HG02763 (cell line): Measurements from ENCODE around the gene SLC25A26.
A peak's percentile ranks its signal among the peaks of the same experiment; 100 is the strongest.

ENCODE experiments used
- ATAC-seq: cut with Tn5 transposase; IDR thresholded peaks from one replicate; pipeline ENCODE4 v1.9.1; 2021; ENCODE audit warnings: mild to moderate bottlenecking, moderate library complexity; ENCODE audit not compliant: unreplicated experiment

The SLC25A26 gene

DNA sequence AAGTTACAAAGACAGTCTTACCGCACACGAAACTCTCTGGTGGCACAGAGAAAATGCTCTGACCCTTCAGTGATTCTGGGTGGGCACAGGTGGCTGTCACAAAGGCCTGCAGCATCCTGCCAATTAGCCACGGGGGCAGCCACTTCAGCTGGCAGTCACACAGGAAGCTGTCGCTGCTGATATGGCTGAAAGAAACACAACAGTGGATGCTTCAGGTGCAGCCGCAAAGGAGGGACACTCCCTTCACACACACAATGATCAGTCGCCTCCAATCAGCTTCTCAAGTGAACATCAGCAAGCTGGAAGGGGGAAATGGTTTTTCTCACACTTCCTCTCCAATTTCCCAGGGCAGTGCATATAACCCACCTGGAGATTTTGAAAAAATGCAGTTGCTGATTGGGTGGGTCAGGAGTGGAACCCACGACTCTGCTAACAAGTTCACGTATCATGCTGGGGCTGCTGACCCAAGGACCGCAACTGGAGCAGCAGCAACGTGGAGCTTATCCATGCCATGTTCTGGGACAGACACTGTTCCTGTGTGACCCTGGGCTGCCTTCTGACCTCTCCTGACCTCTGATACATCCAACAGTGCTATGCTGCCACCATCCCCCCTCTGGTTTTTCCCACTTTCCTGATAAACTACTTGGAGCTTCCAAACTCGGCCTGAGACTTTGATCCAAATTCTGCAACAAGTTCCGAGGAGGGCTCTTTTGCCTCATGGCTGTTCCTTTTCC, 173.4 kb downstream of the SLC25A26 start:
- peak; percentile 74 for ATAC-seq

DNA sequence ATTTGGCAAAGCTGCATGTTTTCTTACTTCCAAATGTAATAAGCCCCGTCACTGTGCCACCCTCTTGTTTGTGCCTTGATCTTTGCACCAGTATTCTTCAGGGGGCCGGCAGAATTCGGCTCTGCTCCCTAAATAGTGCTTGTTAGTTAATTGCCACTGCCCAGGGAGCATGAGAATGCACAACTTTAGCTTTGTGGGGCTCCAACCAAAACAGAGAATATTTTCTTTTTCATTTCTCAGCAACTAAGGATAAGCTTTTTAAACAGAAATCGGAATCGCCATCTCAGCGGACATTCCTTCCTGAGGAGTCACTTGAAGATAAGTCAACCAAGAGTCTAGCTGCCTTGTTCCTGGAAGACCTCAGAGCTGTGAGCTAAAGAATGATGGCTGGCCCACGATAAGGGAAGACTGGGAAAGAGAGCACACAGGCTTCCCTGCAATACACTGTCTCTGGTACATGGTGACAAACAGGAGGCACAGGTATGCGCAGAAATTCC, 174.0 kb downstream of the SLC25A26 start:
- ATAC-seq: no peak

GRCh38 chr3:66395635-66396034, 174.8 kb downstream of the SLC25A26 start:
- ATAC-seq: no peak

DNA sequence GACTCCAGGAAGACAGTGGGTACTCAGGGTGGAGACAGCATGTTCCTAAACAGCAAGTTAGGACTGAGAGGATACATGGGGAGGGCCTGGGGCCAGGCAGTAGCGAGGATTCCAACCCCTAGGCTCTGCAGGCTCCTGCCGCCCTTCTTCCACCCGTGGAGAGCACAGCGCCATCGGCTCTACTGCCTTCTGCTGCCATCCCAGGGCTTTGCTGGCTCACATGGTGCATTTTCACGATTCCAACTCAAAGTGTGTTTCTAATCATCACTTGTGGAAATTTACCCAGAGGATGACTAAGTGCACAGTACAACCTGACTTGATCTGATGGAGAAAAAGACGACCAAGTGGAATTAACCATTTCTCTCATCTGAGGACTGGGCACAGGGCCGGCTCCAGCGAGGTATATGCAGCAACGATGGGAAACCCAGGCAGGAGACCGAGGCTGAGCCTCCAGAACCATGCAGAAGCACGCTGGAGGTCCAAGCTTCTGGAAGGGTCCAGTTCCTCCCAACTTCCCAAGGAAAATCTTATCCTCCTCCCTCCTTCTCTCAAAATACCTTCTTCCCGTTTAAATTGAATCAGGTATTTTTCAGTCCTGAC, 175.5 kb downstream of the SLC25A26 start:
- ATAC-seq: no peak

DNA sequence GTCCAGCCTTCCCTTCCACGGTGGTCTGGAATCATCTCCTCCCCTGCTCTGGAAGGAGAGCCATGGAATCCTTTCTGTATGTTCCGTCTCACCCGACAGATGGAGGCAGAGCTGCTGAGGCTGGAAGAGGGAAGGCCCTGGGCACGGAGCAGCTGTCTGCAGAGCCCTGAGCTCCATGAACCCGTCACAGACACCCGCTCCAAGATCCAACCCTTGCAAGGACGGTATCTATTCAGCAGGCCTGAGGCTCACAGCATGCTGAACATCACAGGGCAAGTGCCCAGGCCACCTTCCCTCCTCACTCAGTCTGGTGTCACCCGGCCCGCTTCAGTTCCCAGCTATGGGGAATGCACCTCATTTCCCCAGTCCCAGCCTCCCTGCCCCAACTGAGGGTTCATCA, 176.1 kb downstream of the SLC25A26 start:
- no peak for ATAC-seq

- ATAC-seq: no peak
Observed at GRCh38 chr3:66397745-66398144, 176.9 kb downstream of the SLC25A26 start.

GRCh38 chr3:66398228-66399025, 177.6 kb downstream of the SLC25A26 start:
- ATAC-seq: no peak

GRCh38 chr3:66399529-66400232, 178.9 kb downstream of the SLC25A26 start:
- no peak for ATAC-seq

DNA sequence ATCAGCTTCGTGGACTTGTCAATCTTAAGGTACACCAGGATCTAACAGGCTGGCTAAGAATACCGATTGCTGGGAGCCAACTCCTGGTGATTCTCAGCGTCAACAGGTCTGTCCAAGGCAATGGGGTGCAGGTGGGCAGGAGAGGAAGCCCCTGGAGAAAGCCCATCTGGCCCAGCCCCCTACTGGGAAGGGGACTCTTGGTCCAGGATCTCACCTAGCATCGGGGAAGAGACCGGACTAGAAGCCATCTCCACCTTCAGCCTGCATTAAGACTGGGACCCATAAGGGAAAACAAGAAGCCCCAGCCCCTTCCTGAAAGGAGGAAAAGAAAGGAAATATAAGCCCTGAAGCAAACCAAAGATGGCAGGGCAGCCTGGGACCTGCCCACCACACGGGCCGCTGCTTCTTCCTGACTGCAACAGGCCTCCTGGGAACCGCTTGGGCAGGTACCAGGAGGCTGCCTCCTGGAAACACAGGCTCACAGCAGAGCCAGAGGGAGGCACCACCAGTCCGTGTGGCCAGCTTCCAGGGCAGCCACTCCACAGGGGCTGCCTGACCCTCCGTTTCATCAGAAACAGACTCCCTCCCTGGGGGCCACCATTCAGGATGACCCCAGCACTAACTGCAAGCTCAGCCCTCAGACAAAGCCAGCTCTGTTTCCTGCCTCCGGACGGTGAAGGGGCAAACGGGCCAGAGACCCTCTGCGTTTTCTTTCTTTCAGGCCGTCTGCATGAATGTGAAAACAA, 179.8 kb downstream of the SLC25A26 start:
- no peak for ATAC-seq

DNA sequence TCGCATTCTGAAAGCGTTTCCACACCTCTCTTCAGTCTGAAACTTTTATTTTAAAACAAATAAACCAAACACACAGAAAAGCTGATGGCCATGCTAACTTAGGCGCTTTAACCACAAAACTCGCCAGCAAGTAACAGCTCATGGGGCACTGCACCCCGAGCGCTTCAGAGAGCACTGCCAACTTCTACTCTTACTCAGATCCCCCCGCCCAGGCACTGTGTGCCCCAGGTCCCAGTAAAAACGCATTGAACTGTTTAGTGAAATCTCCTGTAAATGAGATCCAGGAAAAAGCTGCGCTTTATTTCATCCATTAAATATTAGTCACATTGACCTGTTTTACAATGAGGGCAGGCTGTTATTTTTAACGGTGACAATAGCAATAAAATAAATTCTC, 180.4 kb downstream of the SLC25A26 start:
- no peak for ATAC-seq

DNA sequence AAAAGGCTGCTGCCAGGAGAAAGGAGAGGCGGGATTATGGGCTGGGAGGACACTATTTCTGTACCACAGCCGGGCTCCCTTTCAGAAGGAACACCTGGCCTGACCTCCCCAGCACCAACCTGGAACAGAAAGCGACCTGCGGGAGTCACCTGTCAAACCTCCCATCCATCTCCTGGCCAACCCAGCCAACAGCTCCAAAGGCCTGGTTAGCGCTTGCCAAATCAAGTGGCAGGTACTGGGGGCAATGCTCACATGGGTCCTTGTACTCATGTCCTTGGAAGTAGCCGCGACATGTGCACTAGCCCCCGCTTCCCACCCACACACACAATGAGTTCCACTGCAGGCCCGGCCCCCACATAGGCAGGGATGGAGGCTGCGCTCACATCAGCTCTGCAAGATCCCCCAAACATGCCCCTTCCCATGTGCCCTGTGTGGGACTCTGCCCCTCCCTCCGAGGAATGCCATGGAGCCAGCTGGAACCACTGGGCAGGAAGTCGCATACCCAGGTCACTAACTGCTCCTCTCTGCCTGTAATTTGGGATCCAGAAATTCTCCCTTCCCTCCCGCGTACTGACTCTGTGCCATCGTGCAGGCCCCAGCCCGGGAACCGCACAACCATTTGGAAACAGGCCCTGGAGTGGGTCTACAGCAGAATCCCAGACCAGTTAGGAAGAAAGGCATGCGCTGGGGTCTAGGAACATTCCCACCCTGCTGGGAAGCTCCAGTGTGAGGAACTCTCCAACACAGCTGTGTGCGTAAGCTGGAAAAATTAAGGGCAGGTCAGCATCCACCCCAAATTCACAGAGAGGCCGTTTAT, 181.1 kb downstream of the SLC25A26 start:
- no peak for ATAC-seq

GRCh38 chr3:66402596-66403290, 181.9 kb downstream of the SLC25A26 start:
- ATAC-seq: no peak

- no peak for ATAC-seq
Observed at GRCh38 chr3:66403323-66403990, 182.7 kb downstream of the SLC25A26 start.

DNA sequence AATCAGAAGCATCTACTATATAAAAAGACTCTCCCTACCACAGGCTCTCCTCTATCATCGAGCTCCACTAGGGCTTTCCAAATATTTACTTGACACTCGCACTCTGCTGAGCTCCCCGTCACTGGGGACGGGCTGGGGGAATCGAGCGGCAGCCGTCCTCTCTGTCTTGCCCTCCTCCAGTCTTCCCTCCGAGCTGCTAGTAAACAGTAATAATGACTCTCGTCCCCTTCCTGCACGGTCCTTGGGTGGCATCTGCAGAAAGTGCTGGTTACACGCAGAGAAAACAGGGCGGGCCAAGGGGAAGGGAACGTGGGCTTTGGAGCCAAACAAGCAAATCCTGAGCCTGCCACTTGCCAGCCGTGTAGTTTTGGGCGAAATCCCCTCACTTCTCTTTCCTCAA, 183.4 kb downstream of the SLC25A26 start:
- ATAC-seq: no peak

DNA sequence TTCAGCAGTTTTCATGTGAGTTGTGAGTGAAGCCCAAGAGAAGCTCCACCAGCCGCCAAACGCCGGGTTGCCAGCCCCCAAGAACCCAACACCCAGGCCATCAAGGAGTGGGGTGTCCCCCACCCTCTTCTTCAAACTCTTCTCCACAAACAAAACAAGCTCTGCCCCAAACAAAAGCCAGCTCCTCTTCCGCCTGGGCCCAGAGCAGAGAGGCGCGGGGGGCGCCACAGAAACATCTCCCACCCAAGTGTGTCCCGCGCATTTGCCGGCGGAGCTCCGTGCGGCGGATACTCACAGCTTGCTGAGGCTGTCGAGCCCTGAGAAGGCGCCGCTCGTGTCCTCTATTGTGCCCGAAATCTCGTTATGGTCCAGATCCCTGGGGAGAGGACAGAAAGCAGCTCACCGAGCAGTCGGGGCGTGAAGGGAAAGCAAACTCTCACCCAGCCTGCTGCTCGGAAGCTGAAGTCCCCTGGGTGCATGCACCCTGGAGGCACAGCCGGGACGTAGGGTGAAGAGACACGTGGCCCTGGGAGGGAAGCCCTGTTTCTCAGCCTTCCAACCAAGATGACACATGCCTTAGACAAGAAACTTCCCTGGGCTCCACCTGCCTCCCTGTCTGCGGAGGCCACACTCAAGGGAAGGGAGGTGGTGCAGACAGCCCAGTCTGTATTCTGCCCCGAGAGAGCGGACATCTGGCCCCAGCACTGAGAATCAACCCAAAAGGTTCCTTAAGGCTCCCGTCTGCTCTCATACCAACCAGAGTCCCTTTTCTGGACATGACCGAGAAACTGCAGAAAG, 184.3 kb downstream of the SLC25A26 start:
- ATAC-seq: no peak

- no peak for ATAC-seq
Observed at GRCh38 chr3:66405701-66406091, 184.9 kb downstream of the SLC25A26 start.

DNA sequence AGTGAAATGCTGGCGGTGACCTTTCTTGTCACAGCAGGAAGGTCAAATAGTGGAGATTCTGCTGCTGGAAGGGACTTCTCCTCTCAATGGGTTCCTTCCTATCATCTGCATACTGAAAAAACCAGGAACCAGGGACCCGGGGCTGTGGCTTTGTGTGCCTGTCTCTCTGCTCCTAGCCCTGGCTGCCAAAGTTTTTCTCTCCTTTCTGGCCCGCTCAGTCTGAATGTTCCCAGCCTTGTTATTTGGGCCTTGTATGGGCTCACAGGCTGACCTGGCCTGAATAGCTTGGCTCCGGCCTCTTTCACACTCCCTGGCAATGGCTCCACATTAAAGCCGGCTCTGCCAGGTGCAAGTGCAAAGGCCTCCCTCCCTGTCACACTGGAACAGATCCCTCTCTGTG, 185.4 kb downstream of the SLC25A26 start:
- ATAC-seq: no peak
